ENCODE measurements around the gene MUTYH.
A peak's percentile ranks its signal among the peaks of the same experiment; 100 is the strongest.

MUTYH gene

DNA sequence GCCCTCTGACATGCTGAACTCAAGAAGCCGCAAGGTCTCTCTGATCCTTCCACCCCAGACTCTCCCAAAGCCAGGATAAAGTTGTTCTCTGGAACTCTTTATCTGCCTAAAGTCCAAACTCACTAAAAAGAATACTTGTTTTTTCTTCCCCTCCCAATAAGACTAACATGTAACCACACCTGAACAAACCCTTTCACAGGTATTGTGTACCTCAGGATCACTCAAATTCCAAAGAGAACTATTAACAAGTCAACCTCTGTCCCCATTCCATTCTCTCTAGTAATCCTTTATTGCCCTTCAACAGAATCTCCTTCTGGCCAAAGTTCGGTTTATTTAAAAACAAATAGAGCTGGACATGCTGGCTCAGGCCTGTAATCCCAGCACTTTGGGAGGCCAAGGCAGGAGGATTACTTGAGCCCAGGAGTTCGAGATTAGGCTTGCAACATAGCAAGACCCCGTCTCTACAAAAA is 4.3 kb downstream of the MUTYH start:
- Histone ChIP-seq H3K27ac (ENCODE audit: insufficient read depth, low read length, poor library complexity, severe bottlenecking) (no peak overlapping the region), H3K27me3 (replicated peaks; ENCODE audit: control insufficient read depth, insufficient read depth, low read length, poor library complexity, severe bottlenecking) (no peaks in the 10 kb centered on the region), H3K9me3 (ENCODE audit: control insufficient read depth, low read length) (no peaks in the 10 kb centered on the region), H3K36me3 (ENCODE audit: control insufficient read depth, insufficient read depth, low read length) (peaks cover 33% of the 10 kb centered on the region), H3K4me1 (ENCODE audit: control insufficient read depth, insufficient read depth, low read length, poor library complexity, severe bottlenecking) (peaks cover 5% of the 10 kb centered on the region), H3K4me3 (ENCODE audit: insufficient read depth, low read depth, low read length, poor library complexity, severe bottlenecking) (no peak overlapping the region)
- no peak for DNase-seq

DNA sequence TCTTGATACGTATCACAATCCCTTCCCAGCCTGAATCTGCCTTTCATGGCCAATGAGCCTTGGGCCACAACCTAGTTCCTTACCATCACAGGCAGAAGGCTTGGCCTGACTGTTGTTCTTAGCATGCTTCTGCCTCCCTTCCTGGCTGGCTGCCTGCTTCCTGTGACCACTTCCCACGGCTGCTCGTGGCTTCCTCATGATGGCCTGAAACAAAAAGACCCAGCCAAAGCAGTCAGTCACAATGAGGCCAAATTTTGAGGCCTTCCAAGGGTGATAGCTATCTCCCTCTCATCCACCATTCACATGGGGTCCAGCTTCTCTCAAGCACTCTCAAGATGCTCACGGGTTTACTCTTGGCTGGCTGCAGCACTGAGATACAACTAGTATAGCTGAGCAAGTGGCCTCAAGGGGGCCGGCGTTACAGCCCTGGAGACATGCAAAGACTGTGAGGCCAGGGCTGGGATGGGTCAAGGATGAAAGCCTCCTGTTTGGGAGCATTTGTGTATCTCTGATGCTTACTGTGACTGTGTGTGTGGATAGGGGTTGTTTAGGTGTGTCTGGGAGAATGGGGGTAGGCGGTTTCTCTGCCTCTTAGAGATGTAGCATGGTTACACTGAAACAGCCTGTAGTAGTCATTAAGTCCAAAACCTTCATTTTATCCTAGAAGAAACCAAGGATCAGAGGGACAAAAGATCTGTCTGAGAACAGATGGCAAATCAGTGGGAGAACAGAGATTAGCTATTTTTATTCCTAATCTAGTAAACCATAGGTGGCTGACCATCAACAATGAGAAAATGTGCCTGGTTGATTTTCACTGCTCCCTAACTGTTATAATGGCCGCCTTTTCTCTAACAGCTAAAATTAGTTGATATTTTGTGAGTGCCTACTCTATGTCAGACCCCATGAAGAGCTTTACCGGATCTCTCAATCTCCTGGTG is 5.7 kb downstream of the MUTYH start:
- Histone ChIP-seq H3K4me3 (ENCODE audit: insufficient read depth, low read depth, low read length, poor library complexity, severe bottlenecking) (no peak overlapping the region), H3K36me3 (ENCODE audit: control insufficient read depth, insufficient read depth, low read length) (peaks cover 33% of the 10 kb centered on the region), H3K27ac (ENCODE audit: insufficient read depth, low read length, poor library complexity, severe bottlenecking) (no peak overlapping the region)

DNA sequence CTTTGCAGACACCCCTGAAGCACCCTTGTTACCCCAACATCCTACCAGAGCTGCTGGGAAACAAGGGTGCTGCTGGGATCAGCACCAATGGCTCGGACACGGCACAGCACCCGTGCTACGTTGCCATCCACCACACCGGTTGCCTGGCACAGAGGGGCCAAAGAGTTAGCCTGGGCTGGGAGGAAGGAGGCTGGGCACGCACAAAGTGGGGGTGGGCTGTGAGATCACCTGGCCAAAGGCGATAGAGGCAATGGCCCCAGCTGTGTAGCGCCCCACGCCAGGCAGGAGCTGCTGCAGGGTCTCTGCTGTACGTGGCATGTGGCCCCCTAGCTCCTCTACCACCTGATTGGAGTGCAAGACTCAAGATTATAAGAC is 7.9 kb downstream of the MUTYH start:
- no peaks in the 10 kb centered on the region for H3K27me3 ChIP-seq (replicated peaks; ENCODE audit: control insufficient read depth, insufficient read depth, low read length, poor library complexity, severe bottlenecking)
- no peaks in the 10 kb centered on the region for H3K9me3 ChIP-seq (ENCODE audit: control insufficient read depth, low read length)
- H3K27ac ChIP-seq (ENCODE audit: insufficient read depth, low read length, poor library complexity, severe bottlenecking) = no peak overlapping the region
- no peak overlapping the region for H3K4me3 ChIP-seq (ENCODE audit: insufficient read depth, low read depth, low read length, poor library complexity, severe bottlenecking)
- peaks cover 3% of the 10 kb centered on the region for H3K4me1 ChIP-seq (ENCODE audit: control insufficient read depth, insufficient read depth, low read length, poor library complexity, severe bottlenecking)
- H3K36me3 ChIP-seq (ENCODE audit: control insufficient read depth, insufficient read depth, low read length) = peaks cover 33% of the 10 kb centered on the region
- DNase-seq = no peak

More for the DNA sequence above, 5.7 kb downstream of the MUTYH start:
- no peaks in the 10 kb centered on the region for H3K9me3 ChIP-seq (ENCODE audit: control insufficient read depth, low read length)
- no peaks in the 10 kb centered on the region for H3K4me1 ChIP-seq (ENCODE audit: control insufficient read depth, insufficient read depth, low read length, poor library complexity, severe bottlenecking)
- no peaks in the 10 kb centered on the region for H3K27me3 ChIP-seq (replicated peaks; ENCODE audit: control insufficient read depth, insufficient read depth, low read length, poor library complexity, severe bottlenecking)
- DNase-seq = no peak

DNA sequence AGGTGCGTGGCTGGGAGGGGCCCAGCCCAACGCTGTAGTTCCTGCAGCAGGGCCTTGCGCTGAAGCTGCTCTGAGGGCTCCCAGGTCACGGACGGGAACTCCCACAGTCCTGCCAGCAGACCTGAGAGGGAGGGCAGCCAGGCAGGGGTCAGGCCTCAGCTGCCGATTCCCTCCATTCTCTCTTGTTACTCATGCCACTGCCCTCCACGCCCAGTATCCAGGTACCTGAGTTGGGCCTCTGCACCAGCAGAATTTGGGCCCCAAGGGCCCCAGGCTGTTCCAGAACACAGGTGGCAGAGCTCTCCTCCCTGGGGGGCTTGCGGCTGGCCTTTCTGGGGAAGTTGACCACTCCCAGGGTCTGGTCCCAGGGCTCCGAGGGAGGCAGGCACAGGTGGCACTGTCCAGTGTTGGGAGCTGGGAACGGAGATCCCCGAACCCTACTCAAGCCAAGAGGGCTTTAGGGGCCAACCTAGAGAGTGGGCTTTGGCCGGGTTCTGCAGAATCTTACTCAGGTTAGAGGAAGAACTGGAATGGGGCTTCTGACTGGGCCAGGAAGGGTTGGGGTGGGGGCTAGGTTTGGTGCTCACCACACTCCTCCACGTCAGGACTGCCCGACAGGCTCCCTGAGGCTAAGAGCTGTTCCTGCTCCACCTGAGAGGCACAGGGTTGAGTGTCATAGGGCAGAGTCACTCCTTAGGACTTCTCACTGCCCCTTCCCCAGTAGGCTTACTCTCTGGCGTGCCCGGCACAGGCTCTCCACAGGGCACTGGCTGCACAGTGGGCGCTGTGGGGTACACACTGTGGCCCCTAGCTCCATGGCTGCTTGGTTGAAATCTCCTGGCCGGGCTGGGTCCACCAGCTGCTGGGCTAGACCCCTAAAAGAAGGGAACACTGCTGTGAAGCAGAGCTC is 8.5 kb downstream of the MUTYH start:
- Histone ChIP-seq H3K27ac (ENCODE audit: insufficient read depth, low read length, poor library complexity, severe bottlenecking) (no peak overlapping the region), H3K27me3 (replicated peaks; ENCODE audit: control insufficient read depth, insufficient read depth, low read length, poor library complexity, severe bottlenecking) (no peaks in the 10 kb centered on the region), H3K4me3 (ENCODE audit: insufficient read depth, low read depth, low read length, poor library complexity, severe bottlenecking) (no peak overlapping the region), H3K4me1 (ENCODE audit: control insufficient read depth, insufficient read depth, low read length, poor library complexity, severe bottlenecking) (peaks cover 10% of the 10 kb centered on the region), H3K36me3 (ENCODE audit: control insufficient read depth, insufficient read depth, low read length) (peaks cover 33% of the 10 kb centered on the region), H3K9me3 (ENCODE audit: control insufficient read depth, low read length) (no peaks in the 10 kb centered on the region)
- DNase-seq = no peak

DNA sequence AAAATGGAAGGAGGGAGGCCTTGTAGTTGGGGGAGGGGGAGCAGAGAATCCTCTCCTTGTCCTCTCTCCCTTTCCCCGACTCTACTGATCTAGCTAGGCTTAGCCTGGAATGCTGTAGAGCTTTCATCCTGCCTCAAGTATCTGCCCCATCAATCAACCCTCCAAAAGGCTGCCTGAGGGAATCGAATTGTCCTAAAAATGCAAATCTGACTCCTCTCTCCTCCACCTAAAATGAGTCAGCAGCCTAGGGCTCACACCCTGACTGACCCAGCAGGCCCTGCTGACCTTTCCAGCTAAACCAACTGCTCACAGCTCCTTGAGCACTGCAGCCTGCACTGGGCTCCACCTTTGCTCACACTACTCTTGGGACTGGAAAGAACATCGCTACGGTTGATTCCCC is 10.8 kb downstream of the MUTYH start:
- H3K4me1 ChIP-seq (ENCODE audit: control insufficient read depth, insufficient read depth, low read length, poor library complexity, severe bottlenecking) = peaks cover 13% of the 10 kb centered on the region
- H3K27me3 ChIP-seq (replicated peaks; ENCODE audit: control insufficient read depth, insufficient read depth, low read length, poor library complexity, severe bottlenecking) = no peaks in the 10 kb centered on the region
- no peaks in the 10 kb centered on the region for H3K9me3 ChIP-seq (ENCODE audit: control insufficient read depth, low read length)
- H3K4me3 ChIP-seq (ENCODE audit: insufficient read depth, low read depth, low read length, poor library complexity, severe bottlenecking) = no peak overlapping the region
- no peak for DNase-seq
- peaks cover 31% of the 10 kb centered on the region for H3K36me3 ChIP-seq (ENCODE audit: control insufficient read depth, insufficient read depth, low read length)
- H3K27ac ChIP-seq (ENCODE audit: insufficient read depth, low read length, poor library complexity, severe bottlenecking) = no peak overlapping the region

DNA sequence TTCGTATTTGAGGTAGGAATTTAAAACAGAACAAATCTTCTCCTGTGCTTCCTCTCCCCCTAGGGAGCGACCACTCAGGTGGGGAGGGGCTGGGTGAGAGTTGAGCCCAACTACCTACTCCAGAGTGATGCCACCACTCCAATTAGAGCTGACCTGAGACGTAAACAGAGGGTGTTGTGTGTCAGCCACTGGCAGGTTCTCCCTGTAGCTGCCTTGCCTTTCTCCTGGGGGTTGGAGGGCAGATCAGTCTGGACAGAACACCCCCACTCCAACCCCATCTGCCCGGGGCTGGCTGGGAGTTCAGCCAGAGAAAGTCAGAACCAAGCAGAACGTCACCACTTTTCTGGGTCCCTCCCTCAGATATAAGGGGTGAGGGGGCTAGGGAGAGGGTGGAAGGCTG is 11.6 kb downstream of the MUTYH start:
- no peak overlapping the region for H3K4me3 ChIP-seq (ENCODE audit: insufficient read depth, low read depth, low read length, poor library complexity, severe bottlenecking)
- peaks cover 13% of the 10 kb centered on the region for H3K4me1 ChIP-seq (ENCODE audit: control insufficient read depth, insufficient read depth, low read length, poor library complexity, severe bottlenecking)
- peaks cover 24% of the 10 kb centered on the region for H3K36me3 ChIP-seq (ENCODE audit: control insufficient read depth, insufficient read depth, low read length)
- no peaks in the 10 kb centered on the region for H3K9me3 ChIP-seq (ENCODE audit: control insufficient read depth, low read length)
- DNase-seq = no peak
- H3K27ac ChIP-seq (ENCODE audit: insufficient read depth, low read length, poor library complexity, severe bottlenecking) = no peak overlapping the region
- H3K27me3 ChIP-seq (replicated peaks; ENCODE audit: control insufficient read depth, insufficient read depth, low read length, poor library complexity, severe bottlenecking) = no peaks in the 10 kb centered on the region

DNA sequence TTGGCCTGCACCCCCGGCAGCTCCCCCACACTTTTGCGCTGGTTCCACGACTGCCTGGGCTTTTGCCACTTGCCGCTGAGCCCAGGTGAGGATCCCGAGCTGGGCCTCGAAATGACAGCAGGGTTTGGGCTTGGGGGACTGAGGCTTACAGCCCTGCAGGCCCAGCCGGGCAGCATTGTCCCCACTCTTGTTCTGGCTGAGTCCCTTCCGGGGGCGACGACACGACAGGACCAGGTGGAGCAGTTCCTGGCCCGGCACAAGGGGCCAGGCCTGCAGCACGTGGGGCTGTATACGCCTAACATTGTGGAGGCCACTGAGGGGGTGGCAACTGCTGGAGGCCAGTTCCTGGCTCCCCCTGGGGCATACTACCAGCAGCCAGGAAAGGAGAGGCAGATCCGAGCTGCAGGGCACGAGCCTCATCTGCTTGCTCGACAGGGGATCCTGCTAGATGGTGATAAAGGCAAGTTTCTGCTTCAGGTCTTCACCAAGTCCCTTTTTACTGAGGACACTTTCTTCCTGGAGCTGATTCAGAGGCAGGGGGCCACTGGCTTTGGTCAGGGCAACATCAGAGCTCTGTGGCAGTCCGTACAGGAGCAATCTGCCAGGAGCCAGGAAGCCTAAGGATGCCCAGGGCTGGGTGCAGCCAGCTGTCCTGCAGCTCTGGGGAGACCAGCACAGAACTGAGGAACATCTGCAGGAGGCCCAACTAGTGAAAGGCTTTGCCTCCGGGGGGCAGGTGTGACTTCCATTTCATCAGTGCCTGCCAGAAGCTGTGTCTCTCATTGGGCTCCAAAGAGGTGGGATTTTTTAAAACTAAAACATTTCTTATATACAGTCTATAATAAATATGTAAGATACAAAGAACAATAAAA is 12.4 kb downstream of the MUTYH start:
- H3K27me3 ChIP-seq (replicated peaks; ENCODE audit: control insufficient read depth, insufficient read depth, low read length, poor library complexity, severe bottlenecking) = no peaks in the 10 kb centered on the region
- H3K4me1 ChIP-seq (ENCODE audit: control insufficient read depth, insufficient read depth, low read length, poor library complexity, severe bottlenecking) = peaks cover 13% of the 10 kb centered on the region
- H3K4me3 ChIP-seq (ENCODE audit: insufficient read depth, low read depth, low read length, poor library complexity, severe bottlenecking) = peak overlapping the region; percentile 63
- H3K9me3 ChIP-seq (ENCODE audit: control insufficient read depth, low read length) = no peaks in the 10 kb centered on the region
- no peak for DNase-seq
- no peak overlapping the region for H3K27ac ChIP-seq (ENCODE audit: insufficient read depth, low read length, poor library complexity, severe bottlenecking)
- peaks cover 16% of the 10 kb centered on the region for H3K36me3 ChIP-seq (ENCODE audit: control insufficient read depth, insufficient read depth, low read length)

DNA sequence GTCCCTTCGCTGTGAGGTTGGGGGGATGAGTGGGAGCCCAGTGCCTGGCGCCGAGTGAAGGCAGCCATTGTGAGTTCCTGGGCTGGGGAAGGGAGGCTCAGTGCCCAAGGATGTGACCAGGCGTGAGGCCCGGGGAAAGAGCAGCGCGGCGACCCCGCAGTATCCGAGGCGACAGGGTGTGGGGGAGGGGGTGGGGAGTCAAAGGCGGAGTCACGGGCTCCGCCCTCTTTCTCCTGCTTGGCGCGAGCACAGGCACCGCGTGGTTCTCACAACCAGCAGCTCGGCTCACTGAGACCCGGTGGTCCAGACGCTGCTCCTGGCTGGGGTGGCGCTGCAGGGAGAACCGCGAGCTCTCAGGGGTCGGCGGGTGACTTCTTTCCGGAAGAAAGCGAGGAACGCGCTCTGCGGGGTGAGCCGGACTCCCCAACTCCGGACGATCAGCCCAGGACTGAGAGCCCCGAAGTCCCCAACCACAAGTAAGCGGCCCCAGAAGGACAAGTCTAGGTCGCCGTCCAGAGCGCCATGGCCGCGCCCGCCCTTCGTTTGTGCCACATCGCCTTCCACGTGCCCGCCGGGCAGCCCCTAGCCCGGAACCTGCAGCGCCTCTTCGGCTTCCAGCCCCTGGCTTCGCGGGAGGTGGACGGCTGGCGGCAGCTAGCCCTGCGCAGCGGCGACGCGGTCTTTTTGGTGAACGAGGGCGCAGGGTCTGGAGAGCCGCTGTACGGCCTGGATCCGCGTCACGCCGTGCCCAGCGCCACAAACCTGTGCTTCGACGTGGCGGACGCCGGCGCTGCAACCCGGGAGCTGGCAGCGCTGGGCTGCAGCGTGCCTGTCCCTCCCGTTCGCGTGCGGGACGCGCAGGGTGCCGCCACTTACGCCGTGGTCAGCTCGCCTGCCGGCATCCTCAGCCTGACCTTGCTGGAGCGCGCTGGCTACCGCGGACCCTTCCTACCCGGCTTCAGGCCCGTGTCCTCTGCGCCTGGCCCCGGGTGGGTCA is 13.3 kb downstream of the MUTYH start, which contains the start of gene HPDL:
HPDL (plus strand) TSS at position 269 of the 997 bp plus-strand sequence; CDS start at position 523, 254 bp downstream.
- Histone ChIP-seq H3K9me3 (ENCODE audit: control insufficient read depth, low read length) (no peaks in the 10 kb centered on the region), H3K27me3 (replicated peaks; ENCODE audit: control insufficient read depth, insufficient read depth, low read length, poor library complexity, severe bottlenecking) (no peaks in the 10 kb centered on the region), H3K36me3 (ENCODE audit: control insufficient read depth, insufficient read depth, low read length) (peaks cover 10% of the 10 kb centered on the region), H3K4me1 (ENCODE audit: control insufficient read depth, insufficient read depth, low read length, poor library complexity, severe bottlenecking) (peaks cover 13% of the 10 kb centered on the region), H3K27ac (ENCODE audit: insufficient read depth, low read length, poor library complexity, severe bottlenecking) (no peak within 1 kb of the TSS), H3K4me3 (ENCODE audit: insufficient read depth, low read depth, low read length, poor library complexity, severe bottlenecking) (peak within 1 kb of the TSS; percentile 63)
- peak in 2 of 3 donors; percentile 22 to 36 for DNase-seq
